Endothelial cell (in vitro differentiated cells): Measurements from ENCODE around the gene DNAJC11. TPM values are rescaled to one million over a fixed set of nuclear protein-coding genes. Genes with fewer than 3 reads are reported as not detected.

ENCODE experiments used
- DNase-seq: peaks from one replicate; pipeline ENCODE4 v3.0.0; 2021; ENCODE audit warnings: low spot score
- H3K27ac Mint-ChIP-seq: one replicate; pipeline ENCODE4 v1.8.0; 2021; ENCODE audit warnings: mixed read lengths, inconsistent platforms; ENCODE audit not compliant: unreplicated experiment
- H3K27me3 Mint-ChIP-seq: one replicate; pipeline ENCODE4 v1.8.0; 2021; ENCODE audit warnings: mild to moderate bottlenecking, moderate library complexity, mixed read lengths, inconsistent platforms; ENCODE audit not compliant: unreplicated experiment
- H3K36me3 Mint-ChIP-seq: one replicate; pipeline ENCODE4 v1.8.0; 2021; ENCODE audit warnings: mild to moderate bottlenecking, low read depth, mixed read lengths, inconsistent platforms; ENCODE audit not compliant: unreplicated experiment
- H3K4me1 Mint-ChIP-seq: one replicate; pipeline ENCODE4 v1.8.0; 2021; ENCODE audit warnings: mild to moderate bottlenecking, mixed read lengths, inconsistent platforms; ENCODE audit not compliant: unreplicated experiment
- H3K4me3 Mint-ChIP-seq: one replicate; pipeline ENCODE4 v1.8.0; 2021; ENCODE audit warnings: mild to moderate bottlenecking, mixed read lengths, inconsistent platforms; ENCODE audit not compliant: unreplicated experiment
- H3K9me3 Mint-ChIP-seq: one replicate; pipeline ENCODE4 v1.8.0; 2021; ENCODE audit warnings: mixed read lengths, inconsistent platforms; ENCODE audit not compliant: unreplicated experiment
- CTCF ChIP-seq: fragments of 200-600 bp; sonication (generic); IDR thresholded peaks from one replicate; pipeline ENCODE4 v1.5.0; 2021; ENCODE audit warnings: antibody characterized with exemption; ENCODE audit not compliant: unreplicated experiment
- total RNA-seq: library from RNA; stranded (reverse); fragmentation: NEBNext Ultra II Directional; extraction: Animal tissue kit (Norgen Biotek cat#: 25700); gene quantifications from one replicate; pipeline ENCODE4 v1.2.1, GENCODE V29; 2021; ENCODE audit not compliant: unreplicated experiment

The DNAJC11 gene
- total RNA-seq, 1 donor from 2014 or later, result 57.0 TPM

GRCh38 chr1:6695868-6696267, 5.7 kb downstream of the DNAJC11 start:
- no peak overlapping the region for H3K4me3 Mint-ChIP-seq
- peaks cover 9% of the 10 kb centered on the region for H3K4me1 Mint-ChIP-seq

GRCh38 chr1:6694121-6694713, 7.4 kb downstream of the DNAJC11 start:
- H3K27ac Mint-ChIP-seq, result no peak overlapping the region
- H3K4me1 Mint-ChIP-seq, result peaks cover 5% of the 10 kb centered on the region
- peaks cover 2% of the 10 kb centered on the region for H3K27me3 Mint-ChIP-seq
- no peaks in the 10 kb centered on the region for H3K36me3 Mint-ChIP-seq
- H3K9me3 Mint-ChIP-seq, result no peaks in the 10 kb centered on the region
- no peak for TF ChIP-seq CTCF
- DNase-seq, result no peak
- H3K4me3 Mint-ChIP-seq, result no peak overlapping the region

More at GRCh38 chr1:6695868-6696267, 5.7 kb downstream of the DNAJC11 start:
- Mint-ChIP-seq H3K9me3 (no peaks in the 10 kb centered on the region), H3K27ac (no peak overlapping the region), H3K27me3 (peaks cover 2% of the 10 kb centered on the region), H3K36me3 (no peaks in the 10 kb centered on the region)
- TF ChIP-seq CTCF, result no peak
- DNase-seq, result no peak

- no peaks in the 10 kb centered on the region for H3K36me3 Mint-ChIP-seq
- H3K27me3 Mint-ChIP-seq, result peaks cover 2% of the 10 kb centered on the region
- H3K4me1 Mint-ChIP-seq, result peaks cover 8% of the 10 kb centered on the region
- DNase-seq, result no peak
- no peak overlapping the region for H3K4me3 Mint-ChIP-seq
- no peaks in the 10 kb centered on the region for H3K9me3 Mint-ChIP-seq
- no peak overlapping the region for H3K27ac Mint-ChIP-seq
- TF ChIP-seq CTCF, result no peak
These were observed 8.7 kb downstream of the DNAJC11 start for GRCh38 chr1:6692956-6693355.

- H3K4me1 Mint-ChIP-seq, result peaks cover 8% of the 10 kb centered on the region
- H3K36me3 Mint-ChIP-seq, result no peaks in the 10 kb centered on the region
- no peak overlapping the region for H3K27ac Mint-ChIP-seq
- no peak for TF ChIP-seq CTCF
- H3K27me3 Mint-ChIP-seq, result no peaks in the 10 kb centered on the region
- no peaks in the 10 kb centered on the region for H3K9me3 Mint-ChIP-seq
- H3K4me3 Mint-ChIP-seq, result no peak overlapping the region
- no peak for DNase-seq
These were observed 10.1 kb downstream of the DNAJC11 start for GRCh38 chr1:6691507-6691906.

- no peak for DNase-seq
- Mint-ChIP-seq H3K27me3 (no peaks in the 10 kb centered on the region), H3K9me3 (no peaks in the 10 kb centered on the region), H3K4me1 (peaks cover 8% of the 10 kb centered on the region), H3K4me3 (no peak overlapping the region), H3K36me3 (no peaks in the 10 kb centered on the region), H3K27ac (no peak overlapping the region)
- no peak for TF ChIP-seq CTCF
These were observed 11.4 kb downstream of the DNAJC11 start for GRCh38 chr1:6690186-6690585.
